IMR-90 (cell line): ENCODE measurements around the gene CD84. TPM values are rescaled to one million over a fixed set of nuclear protein-coding genes. Genes with fewer than 3 reads are reported as not detected.

Experiments
- ATAC-seq: fragments of 200-7000 bp; cut with Tn5 transposase; 2 replicates; pipeline ENCODE4 v1.9.1; 2020; ENCODE audit warnings: low read depth, mild to moderate bottlenecking, moderate library complexity
- BruUV-seq: library from RNA; stranded (reverse); fragments of 400-500 nt; replicated peaks from 2 replicates; lab custom pipeline; 2021; lab: Mats Ljungman, UMichigan
- CTCF ChIA-PET: fragments of 300-600 bp; formaldehyde crosslinking; extraction: SDS; loops from one replicate; lab custom pipeline; 2021; ENCODE audit warnings: antibody characterized with exemption; lab: Yijun Ruan, JAX
- POLR2A ChIA-PET: fragments of 300-600 bp; sonication (Branson Sonifier 250); formaldehyde crosslinking; loops from one replicate; lab custom pipeline; 2022; ENCODE audit warnings: antibody characterized with exemption; ENCODE audit not compliant: unreplicated experiment; lab: Charles Lee
- DNase-seq: peaks from one replicate; pipeline ENCODE4 v3.0.0; 2013
- H2AFZ ChIP-seq: replicated peaks from 2 replicates; pipeline ENCODE3; 2013; ENCODE audit warnings: low read length, mild to moderate bottlenecking; ENCODE audit not compliant: poor library complexity
- H2AK5ac ChIP-seq: 2 replicates; pipeline ENCODE4 v1.6.1; 2013; ENCODE audit warnings: low read depth, low read length, inconsistent platforms
- H2AK9ac ChIP-seq: replicated peaks from 2 replicates; pipeline ENCODE3; 2013; ENCODE audit warnings: mild to moderate bottlenecking, low read depth, low read length, moderate library complexity; ENCODE audit not compliant: poor library complexity
- H2BK120ac ChIP-seq: 2 replicates; pipeline ENCODE4 v1.6.1; 2013; ENCODE audit warnings: low read depth, low read length, inconsistent platforms
- H2BK15ac ChIP-seq: 3 replicates; pipeline ENCODE4 v1.6.1; 2013; ENCODE audit warnings: low read depth, low read length, inconsistent platforms
- H2BK20ac ChIP-seq: 2 replicates; pipeline ENCODE4 v1.6.1; 2013; ENCODE audit warnings: low read depth, mild to moderate bottlenecking, inconsistent platforms, low read length, moderate library complexity
- H2BK5ac ChIP-seq: 2 replicates; pipeline ENCODE4 v1.6.1; 2013; ENCODE audit warnings: mild to moderate bottlenecking, low read depth, low read length, inconsistent platforms; ENCODE audit not compliant: poor library complexity, severe bottlenecking
- H3K14ac ChIP-seq: replicated peaks from 2 replicates; pipeline ENCODE4 v1.6.1; 2013; ENCODE audit warnings: low read depth, low read length, inconsistent platforms
- H3K18ac ChIP-seq: 2 replicates; pipeline ENCODE4 v1.6.1; 2013; ENCODE audit warnings: low read depth, low read length, control low read depth
- H3K23ac ChIP-seq: 2 replicates; pipeline ENCODE4 v1.6.1; 2013; ENCODE audit warnings: low read depth, low read length, inconsistent platforms
- H3K27ac ChIP-seq: 2 replicates; pipeline ENCODE4 v1.5.1; 2013; ENCODE audit warnings: mild to moderate bottlenecking, control low read depth, low read length; ENCODE audit not compliant: insufficient read depth
- H3K27me3 ChIP-seq: 2 replicates; pipeline ENCODE4 v1.6.1; 2013; ENCODE audit warnings: low read length; ENCODE audit not compliant: control insufficient read depth, insufficient read depth
- H3K36me3 ChIP-seq: 2 replicates; pipeline ENCODE4 v1.6.1; 2013; ENCODE audit warnings: low read length, mixed read lengths; ENCODE audit not compliant: control insufficient read depth, insufficient read depth
- H3K4ac ChIP-seq: 2 replicates; pipeline ENCODE4 v1.6.1; 2013; ENCODE audit warnings: low read depth, low read length, inconsistent platforms
- H3K4me1 ChIP-seq: 2 replicates; pipeline ENCODE4 v1.6.1; 2013; ENCODE audit warnings: low read length, mixed read lengths; ENCODE audit not compliant: control insufficient read depth, insufficient read depth
- H3K4me2 ChIP-seq: 2 replicates; pipeline ENCODE4 v1.6.1; 2013; ENCODE audit warnings: low read depth, mild to moderate bottlenecking, control low read depth, low read length, moderate library complexity
- H3K4me3 ChIP-seq: 2 replicates; pipeline ENCODE4 v1.5.1; 2013; ENCODE audit warnings: low read depth, mild to moderate bottlenecking, control low read depth, low read length, moderate library complexity; ENCODE audit not compliant: insufficient read depth
- H3K56ac ChIP-seq: 2 replicates; pipeline ENCODE4 v1.6.1; 2013; ENCODE audit warnings: low read length, inconsistent platforms; ENCODE audit not compliant: insufficient read depth; ENCODE audit errors: extremely low read depth
- H3K79me1 ChIP-seq, 2 experiments: 2 replicates each; pipeline ENCODE4 v1.6.1; 2013; ENCODE audit warnings: low read length in 2 of 2, inconsistent platforms in 1 of 2, low read depth in 1 of 2
- H3K9ac ChIP-seq: 2 replicates; pipeline ENCODE4 v1.6.1; 2013; ENCODE audit warnings: low read depth, low read length, control low read depth
- H3K9me1 ChIP-seq: 2 replicates; pipeline ENCODE4 v1.6.1; 2013; ENCODE audit warnings: low read length, inconsistent platforms; ENCODE audit not compliant: insufficient read depth
- H3K9me3 ChIP-seq: 2 replicates; pipeline ENCODE4 v1.6.1; 2013; ENCODE audit warnings: low read length; ENCODE audit not compliant: control insufficient read depth, insufficient read depth
- H4K20me1 ChIP-seq: 2 replicates; pipeline ENCODE4 v1.6.1; 2013; ENCODE audit warnings: low read length, inconsistent platforms; ENCODE audit not compliant: insufficient read depth
- H4K5ac ChIP-seq: 2 replicates; pipeline ENCODE4 v1.6.1; 2013; ENCODE audit warnings: mild to moderate bottlenecking, low read depth, low read length, control low read depth
- H4K8ac ChIP-seq, 2 experiments: 2 replicates each; pipeline ENCODE4 v1.6.1; 2013; ENCODE audit warnings: low read depth in 2 of 2, low read length in 2 of 2, control low read depth in 1 of 2, inconsistent platforms in 1 of 2
- H4K91ac ChIP-seq: 2 replicates; pipeline ENCODE4 v1.6.1; 2013; ENCODE audit warnings: low read depth, low read length, inconsistent platforms; ENCODE audit not compliant: insufficient read depth
- BHLHE40 ChIP-seq: fragments of 150-350 bp; IDR thresholded peaks from 2 replicates; pipeline ENCODE4 v1.6.1; 2016; ENCODE audit warnings: mild to moderate bottlenecking, low read depth, low read length
- FOS ChIP-seq: fragments of 150-350 bp; IDR thresholded peaks from 2 replicates; pipeline ENCODE4 v1.6.1; 2016; ENCODE audit warnings: low read depth, low read length
- MAFK ChIP-seq: IDR thresholded peaks from 2 replicates; pipeline ENCODE4 v1.6.1; 2012; ENCODE audit warnings: low read depth, low read length, improper control_type of control experiment
- POLR2A ChIP-seq: IDR thresholded peaks from 2 replicates; pipeline ENCODE4 v1.6.1; 2012; ENCODE audit warnings: mild to moderate bottlenecking, low read depth, low read length
- WGBS, 2 experiments: methylation state at CpG; one replicate each; pipeline versions ENCODE4 v1.1.5 to v1.1.7; 2013; ENCODE audit warnings: missing lambda C conversion rate in 2 of 2; ENCODE audit not compliant: insufficient read length in 1 of 2; ENCODE audit errors: extremely low coverage in 2 of 2; 5-methylcytosine and 5-hydroxymethylcytosine counted together
- dilution Hi-C: fragments of 300-500 bp; cut with HindIII; formaldehyde crosslinking; loops from one replicate; pipeline ENCODE4 v1.14.3; 2018; ENCODE audit warnings: low sequenced_read_pairs; ENCODE audit not compliant: unreplicated experiment
- in situ Hi-C: fragments of 300-500 bp; cut with MboI; formaldehyde crosslinking; loops from 3 replicates; pipeline ENCODE4 v1.14.3; 2019; ENCODE audit warnings: low sequenced_read_pairs, inconsistent platforms, mixed read lengths
- intact Hi-C: fragments of 100-400 bp; cut with micrococcal nuclease; formaldehyde crosslinking; loops from 2 replicates; pipeline ENCODE4 v1.10.0; 2022
- polyA plus RNA-seq, 3 experiments: library from polyadenylated mRNA; depleted of rRNA; stranded (reverse); fragments of >200 nt; gene quantifications; 2 replicates each; pipeline ENCODE4 v1.2.3, GENCODE V29; 2012; ENCODE audit warnings: low replicate concordance in 1 of 3
- total RNA-seq: library from RNA; depleted of rRNA; stranded (reverse); fragments of >200 nt; gene quantifications from 2 replicates; pipeline ENCODE4 v1.2.3, GENCODE V29; 2012

Gene CD84
- total and polyA plus RNA-seq, 2 of the 4 experiments (the other 2 are of a cell fraction): not detected

DNA sequence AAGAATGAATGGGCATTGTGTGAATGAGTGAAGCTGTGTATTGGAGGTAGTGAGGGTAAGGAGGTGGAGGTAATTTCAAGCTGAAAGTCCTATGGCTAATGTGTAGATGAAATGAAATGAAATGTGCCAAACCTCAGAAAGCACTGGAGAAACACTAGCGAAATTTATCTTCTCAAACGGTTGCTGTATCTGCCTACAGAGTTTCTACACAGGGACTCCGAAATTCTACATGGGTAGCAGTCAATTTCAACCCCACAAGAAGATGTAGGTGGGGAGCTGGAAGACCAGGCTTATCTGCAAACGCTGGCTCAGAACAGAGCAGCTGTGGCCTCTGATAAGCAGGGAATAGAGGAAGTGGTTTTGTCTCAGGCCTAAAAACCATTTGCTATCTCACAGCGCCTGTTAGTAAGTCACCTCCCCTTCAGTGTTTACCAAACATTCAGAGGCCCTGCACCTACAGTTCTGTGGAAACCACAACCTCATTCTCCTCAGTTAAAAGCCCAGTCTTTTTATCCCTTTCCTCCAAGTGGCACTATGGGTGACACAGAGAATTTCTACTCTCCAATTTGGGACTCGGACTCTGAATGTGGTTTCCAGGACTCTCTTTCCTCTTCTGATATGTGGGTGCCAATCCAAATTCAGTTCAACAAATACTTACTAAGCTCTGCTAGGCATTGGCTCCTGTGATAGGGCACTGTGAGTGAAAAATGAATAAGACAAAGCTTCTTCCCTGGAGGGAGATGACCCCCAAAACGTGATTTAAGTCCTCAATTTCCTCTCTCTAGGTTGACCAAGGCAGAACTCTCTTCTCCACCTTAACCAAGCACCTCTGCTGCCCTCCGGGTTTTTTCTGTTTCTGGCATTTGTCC is 39.1 kb downstream of the CD84 start:
- ChIA-PET POLR2A (no interaction called here), CTCF (no interaction called here)
- Histone ChIP-seq H4K5ac (no peak overlapping the region), H3K9me1 (no peaks in the 10 kb centered on the region), H2BK20ac (no peak overlapping the region), H4K91ac (no peak overlapping the region), H3K9ac (no peak overlapping the region), H2AK9ac (no peak overlapping the region), H3K4ac (no peak overlapping the region), H3K4me1 (no peaks in the 10 kb centered on the region), H3K79me1 (no peaks in the 10 kb centered on the region), H3K27ac (no peak overlapping the region), H3K14ac (no peak overlapping the region), H3K23ac (no peak overlapping the region), H3K56ac (no peak overlapping the region), H3K36me3 (no peaks in the 10 kb centered on the region), H3K4me3 (no peak overlapping the region), H3K27me3 (no peaks in the 10 kb centered on the region), H2AK5ac (no peak overlapping the region), H4K8ac (no peak overlapping the region), H2BK15ac (no peak overlapping the region), H3K4me2 (no peak overlapping the region), H3K18ac (no peak overlapping the region), H2BK5ac (no peak overlapping the region), H4K20me1 (no peaks in the 10 kb centered on the region), H2AFZ (no peak overlapping the region), H2BK120ac (no peak overlapping the region), H3K9me3 (no peaks in the 10 kb centered on the region)
- BruUV-seq: no TSS peak
- ATAC-seq (no peak), DNase-seq (no peak)
- TF ChIP-seq BHLHE40 (no peak), POLR2A (no peak), FOS (no peak), MAFK (no peak)
- in situ Hi-C loops (no loop called here), dilution Hi-C loops (no loop called here), intact Hi-C loops (no loop called here)
- WGBS, 2 experiments: 27% methylated on average over 2 of the region's 8 CpGs; no CpG with 5 or more reads in 1 of the 2 experiments
